OCI-LY3 (cell line): ENCODE results near the gene TBX1.

Source experiments
- H2AFZ ChIP-seq: fragments of 200-600, 300-600 bp; shearing (Covaris generic); 2 replicates; pipeline ENCODE4 v1.6.0; 2014; ENCODE audit warnings: antibody characterized with exemption, low read depth, low read length
- H3K27ac ChIP-seq: fragments of 200-600, 300-600 bp; sonication (generic); 2 replicates; pipeline ENCODE4 v1.5.1; 2014; ENCODE audit warnings: mild to moderate bottlenecking, low read length, moderate library complexity, mixed read lengths
- H3K27me3 ChIP-seq: fragments of 200-600, 300-600 bp; sonication (generic); 2 replicates; pipeline ENCODE4 v1.6.1; 2014; ENCODE audit warnings: low read depth, low read length, mixed read lengths
- H3K36me3 ChIP-seq: fragments of 200-600, 300-600 bp; sonication (generic); replicated peaks from 2 replicates; pipeline ENCODE3; 2014; ENCODE audit warnings: low read depth, low read length, mixed read lengths
- H3K4me1 ChIP-seq: fragments of 300-600, 200-600 bp; sonication (generic); 2 replicates; pipeline ENCODE4 v1.6.1; 2014; ENCODE audit warnings: low read length, mixed read lengths
- H3K4me2 ChIP-seq: fragments of 200-600, 300-600 bp; sonication (generic); 2 replicates; pipeline ENCODE4 v1.6.1; 2014; ENCODE audit warnings: low read length, mixed read lengths
- H3K4me3 ChIP-seq: fragments of 300-600, 200-600 bp; sonication (generic); 2 replicates; pipeline ENCODE4 v1.5.1; 2014; ENCODE audit warnings: antibody characterized with exemption, mild to moderate bottlenecking, low read length, moderate library complexity
- H3K79me2 ChIP-seq: fragments of 300-600, 200-600 bp; shearing (Covaris generic); 2 replicates; pipeline ENCODE4 v1.6.1; 2014; ENCODE audit warnings: mild to moderate bottlenecking, low read length, mixed read lengths
- H3K9ac ChIP-seq: fragments of 300-600, 200-600 bp; shearing (Covaris generic); 2 replicates; pipeline ENCODE4 v1.6.0; 2014; ENCODE audit warnings: mild to moderate bottlenecking, low read length, moderate library complexity
- H3K9me3 ChIP-seq: fragments of 200-600, 300-600 bp; shearing (Covaris generic); 2 replicates; pipeline ENCODE4 v1.6.1; 2014; ENCODE audit warnings: low read length, mixed read lengths; ENCODE audit not compliant: insufficient read depth
- H4K20me1 ChIP-seq: fragments of 200-600, 300-600 bp; sonication (generic); 2 replicates; pipeline ENCODE4 v1.6.1; 2016; ENCODE audit warnings: low read length, mixed read lengths; ENCODE audit not compliant: insufficient read depth
- EZH2phosphoT487 ChIP-seq: fragments of 200-600 bp; shearing (Covaris generic); IDR thresholded peaks from 2 replicates; pipeline ENCODE4 v1.6.1; 2018; ENCODE audit warnings: antibody characterized with exemption, mixed run types, low read depth
- TF ChIP-seq, protein P1 (sequence below): fragments of 200-600, 300-600 bp; sonication (generic); IDR thresholded peaks from 2 replicates; pipeline ENCODE4 v1.5.1; 2014; ENCODE audit warnings: antibody characterized with exemption, low read length, low read depth

TBX1 gene

DNA sequence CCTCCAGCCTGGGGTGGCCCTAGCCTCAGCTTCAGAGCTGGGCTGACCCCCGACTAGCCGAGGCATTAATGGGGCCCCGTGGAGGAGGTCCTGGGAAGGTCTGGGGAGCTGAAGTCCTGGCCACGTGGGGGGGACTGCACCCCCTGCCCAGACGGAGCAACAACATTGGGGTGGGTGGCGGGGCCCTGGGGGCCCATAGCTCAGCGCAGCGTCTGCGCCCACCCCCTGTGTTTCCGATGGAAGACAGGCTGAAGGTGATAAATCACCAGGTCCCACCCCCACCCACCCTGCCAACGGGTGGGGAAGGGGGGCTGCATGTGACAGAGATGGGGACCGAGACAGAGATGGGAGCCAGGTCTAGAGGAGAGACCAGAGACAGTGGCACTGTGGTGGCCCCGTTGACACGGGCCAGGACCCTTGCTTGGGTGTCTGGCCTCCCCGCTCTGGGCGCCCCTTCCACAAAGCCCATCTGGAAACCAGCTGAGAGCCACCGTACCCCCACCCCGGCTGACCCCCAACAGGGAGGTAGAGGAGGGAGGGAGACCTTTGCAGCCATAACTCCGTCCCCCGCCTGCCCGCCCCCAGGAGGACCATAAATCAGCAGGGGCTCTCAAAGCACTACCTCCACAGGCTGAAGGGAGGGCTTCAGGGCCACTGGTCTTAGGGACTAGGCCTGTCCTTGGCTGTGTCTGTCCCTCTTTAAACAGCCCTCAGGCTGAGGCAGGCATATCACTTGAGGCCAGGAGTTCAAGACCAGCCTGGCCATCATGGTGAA is 29.0 kb upstream of the TBX1 start:
- Histone ChIP-seq H3K4me1 (no peaks in the 10 kb centered on the region), H2AFZ (no peak overlapping the region), H3K79me2 (no peaks in the 10 kb centered on the region), H3K9ac (no peak overlapping the region), H3K4me3 (peak overlapping the region; percentile 74), H3K36me3 (no peaks in the 10 kb centered on the region), H3K4me2 (peak overlapping the region; percentile 75), H3K9me3 (no peaks in the 10 kb centered on the region), H3K27me3 (no peaks in the 10 kb centered on the region), H3K27ac (no peak overlapping the region), H4K20me1 (no peaks in the 10 kb centered on the region)
- no peak for TF ChIP-seq EZH2phosphoT487
- TF ChIP-seq, protein P1, sequence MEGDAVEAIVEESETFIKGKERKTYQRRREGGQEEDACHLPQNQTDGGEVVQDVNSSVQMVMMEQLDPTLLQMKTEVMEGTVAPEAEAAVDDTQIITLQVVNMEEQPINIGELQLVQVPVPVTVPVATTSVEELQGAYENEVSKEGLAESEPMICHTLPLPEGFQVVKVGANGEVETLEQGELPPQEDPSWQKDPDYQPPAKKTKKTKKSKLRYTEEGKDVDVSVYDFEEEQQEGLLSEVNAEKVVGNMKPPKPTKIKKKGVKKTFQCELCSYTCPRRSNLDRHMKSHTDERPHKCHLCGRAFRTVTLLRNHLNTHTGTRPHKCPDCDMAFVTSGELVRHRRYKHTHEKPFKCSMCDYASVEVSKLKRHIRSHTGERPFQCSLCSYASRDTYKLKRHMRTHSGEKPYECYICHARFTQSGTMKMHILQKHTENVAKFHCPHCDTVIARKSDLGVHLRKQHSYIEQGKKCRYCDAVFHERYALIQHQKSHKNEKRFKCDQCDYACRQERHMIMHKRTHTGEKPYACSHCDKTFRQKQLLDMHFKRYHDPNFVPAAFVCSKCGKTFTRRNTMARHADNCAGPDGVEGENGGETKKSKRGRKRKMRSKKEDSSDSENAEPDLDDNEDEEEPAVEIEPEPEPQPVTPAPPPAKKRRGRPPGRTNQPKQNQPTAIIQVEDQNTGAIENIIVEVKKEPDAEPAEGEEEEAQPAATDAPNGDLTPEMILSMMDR: no peak

DNA sequence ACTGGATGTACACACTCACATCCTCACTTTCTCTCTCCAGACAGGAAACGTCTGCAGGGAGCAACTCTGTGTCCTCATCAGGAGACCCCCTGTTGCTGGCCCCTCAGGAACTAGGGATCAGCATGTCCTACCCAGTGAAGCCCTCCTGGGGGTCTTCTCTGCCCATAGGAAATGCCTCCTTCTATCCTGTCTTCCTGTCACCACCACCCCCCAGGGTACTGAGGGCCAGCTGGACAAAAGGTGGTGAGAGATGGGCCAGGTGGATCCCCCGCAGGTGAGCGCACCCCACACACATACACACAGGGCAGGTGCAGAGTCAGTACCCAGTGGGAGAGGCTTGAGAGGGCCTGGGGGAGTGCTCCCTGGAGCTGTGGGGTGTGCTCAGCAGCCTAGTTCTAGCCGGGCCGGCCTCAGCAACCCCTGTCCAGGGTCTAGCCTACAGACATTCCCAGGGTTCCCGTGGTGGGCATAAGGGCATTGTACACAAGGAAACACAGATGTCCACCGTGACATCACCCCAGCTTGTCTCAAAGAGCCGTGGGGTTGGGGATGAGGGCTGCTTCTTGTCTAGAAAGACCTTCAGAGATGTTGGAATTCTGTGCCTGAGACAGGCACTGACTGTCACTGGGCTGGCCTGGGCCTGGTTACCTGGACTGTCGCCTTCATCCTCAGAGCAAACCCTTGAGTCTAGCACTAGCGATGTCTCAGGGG is 28.0 kb upstream of the TBX1 start:
- TF ChIP-seq, protein P1: no peak
- TF ChIP-seq EZH2phosphoT487: no peak
- Histone ChIP-seq H3K4me3 (no peak overlapping the region), H3K27ac (no peak overlapping the region), H2AFZ (no peak overlapping the region), H3K9ac (no peak overlapping the region), H3K9me3 (no peaks in the 10 kb centered on the region), H4K20me1 (no peaks in the 10 kb centered on the region), H3K4me1 (no peaks in the 10 kb centered on the region), H3K79me2 (no peaks in the 10 kb centered on the region), H3K27me3 (no peaks in the 10 kb centered on the region), H3K4me2 (no peak overlapping the region), H3K36me3 (no peaks in the 10 kb centered on the region)

DNA sequence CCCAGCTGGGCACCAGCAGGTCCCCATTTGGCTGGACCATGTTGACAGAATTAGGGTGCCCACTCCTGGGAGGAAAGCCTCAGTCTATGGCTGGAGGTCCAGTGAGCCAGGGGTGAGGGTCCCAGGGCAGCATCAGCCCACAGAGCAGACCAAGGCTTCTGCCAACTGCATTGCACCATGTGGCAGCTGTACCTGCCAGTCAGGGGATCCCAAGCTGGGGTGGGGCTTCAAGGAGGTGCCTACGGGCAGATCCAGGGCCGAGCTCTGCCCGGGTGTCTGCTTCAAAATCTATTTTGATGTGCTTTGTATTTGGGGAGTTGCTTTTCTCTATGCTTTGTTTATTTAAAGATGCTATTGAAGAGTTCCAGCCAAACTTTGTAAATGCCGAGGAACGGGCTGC is 26.8 kb upstream of the TBX1 start:
- Histone ChIP-seq H4K20me1 (no peaks in the 10 kb centered on the region), H3K4me3 (no peak overlapping the region), H3K9me3 (no peaks in the 10 kb centered on the region), H2AFZ (no peak overlapping the region), H3K4me2 (no peak overlapping the region), H3K79me2 (no peaks in the 10 kb centered on the region), H3K27ac (no peak overlapping the region), H3K4me1 (no peaks in the 10 kb centered on the region), H3K9ac (no peak overlapping the region), H3K36me3 (no peaks in the 10 kb centered on the region), H3K27me3 (no peaks in the 10 kb centered on the region)
- TF ChIP-seq, protein P1: no peak
- TF ChIP-seq EZH2phosphoT487: no peak

DNA sequence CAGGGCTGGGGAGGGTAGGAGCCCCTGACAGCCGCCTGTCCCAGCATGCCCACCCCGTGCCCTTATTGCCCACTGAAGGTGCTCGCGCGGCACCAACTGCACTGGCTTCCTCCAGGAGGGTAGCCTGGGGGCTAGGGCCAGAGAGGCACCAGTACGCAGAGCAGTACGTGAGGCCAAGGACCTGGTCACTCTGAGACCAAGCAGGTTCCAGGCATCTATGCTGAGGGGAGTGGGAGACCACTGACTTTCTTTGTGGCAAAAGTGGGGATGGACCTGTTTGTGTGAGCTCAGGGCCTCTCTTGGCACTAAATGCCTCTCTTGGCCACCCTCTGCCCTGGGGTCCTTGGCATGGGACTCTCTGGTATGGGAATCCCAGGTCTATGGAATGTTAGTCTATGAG is 26.4 kb upstream of the TBX1 start:
- Histone ChIP-seq H2AFZ (no peak overlapping the region), H3K27ac (no peak overlapping the region), H3K4me3 (no peak overlapping the region), H3K9ac (no peak overlapping the region), H3K79me2 (no peaks in the 10 kb centered on the region), H4K20me1 (no peaks in the 10 kb centered on the region), H3K27me3 (no peaks in the 10 kb centered on the region), H3K36me3 (no peaks in the 10 kb centered on the region), H3K9me3 (no peaks in the 10 kb centered on the region), H3K4me1 (no peaks in the 10 kb centered on the region), H3K4me2 (no peak overlapping the region)
- no peak for TF ChIP-seq EZH2phosphoT487
- TF ChIP-seq, protein P1: no peak
